Melanocyte of skin (primary cell): ENCODE results near the gene DIPK2B. TPM values are rescaled to one million over a fixed set of nuclear protein-coding genes. Genes with fewer than 3 reads are reported as not detected.

ENCODE experiments used
- total RNA-seq, 2 donors: library from RNA; depleted of rRNA; stranded (reverse); fragments of >200 nt; gene quantifications; 2 replicates each; pipeline ENCODE4 v1.2.3, GENCODE V29; 2012

Gene DIPK2B, protein sequence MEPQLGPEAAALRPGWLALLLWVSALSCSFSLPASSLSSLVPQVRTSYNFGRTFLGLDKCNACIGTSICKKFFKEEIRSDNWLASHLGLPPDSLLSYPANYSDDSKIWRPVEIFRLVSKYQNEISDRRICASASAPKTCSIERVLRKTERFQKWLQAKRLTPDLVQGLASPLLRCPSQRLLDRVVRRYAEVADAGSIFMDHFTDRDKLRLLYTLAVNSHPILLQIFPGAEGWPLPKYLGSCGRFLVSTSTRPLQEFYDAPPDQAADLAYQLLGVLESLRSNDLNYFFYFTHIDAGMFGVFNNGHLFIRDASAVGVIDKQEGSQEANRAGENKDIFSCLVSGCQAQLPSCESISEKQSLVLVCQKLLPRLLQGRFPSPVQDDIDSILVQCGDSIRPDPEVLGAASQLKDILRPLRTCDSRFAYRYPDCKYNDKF
- total RNA-seq, result under 1 TPM in 1 of 2 donors, not detected in 1; under 0.01 TPM

DNA sequence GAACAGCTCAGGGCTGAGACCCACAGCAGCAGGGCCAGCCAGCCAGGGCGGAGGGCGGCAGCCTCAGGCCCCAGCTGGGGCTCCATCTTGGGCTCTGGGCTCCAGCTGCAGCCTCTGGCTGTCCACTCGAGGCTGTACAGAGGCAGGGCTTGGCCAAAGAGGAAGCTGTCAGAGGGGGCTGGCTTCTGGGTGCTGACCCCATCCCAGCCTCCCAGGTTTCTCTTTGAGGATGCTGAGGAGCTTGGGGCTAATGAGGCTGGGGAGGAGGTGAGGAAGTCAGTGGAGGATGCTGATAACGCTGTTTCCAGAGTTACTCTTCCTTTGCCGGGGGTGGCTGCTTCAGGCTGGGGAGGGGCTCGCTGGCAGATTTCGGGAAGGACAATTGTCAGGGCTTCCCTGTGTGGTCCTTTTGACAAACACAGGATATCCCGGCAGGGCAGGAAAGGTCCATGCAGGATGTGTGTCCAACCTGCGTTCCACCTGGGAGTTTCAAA is at the start of gene DIPK2B:
Gene DIPK2B, minus strand, starts transcription at position 136 of the 494 bp plus-strand sequence. Its CDS starts 50 bp downstream, at position 86.

